ENCODE measurements around the gene LIN9. TPM values are rescaled to one million over a fixed set of nuclear protein-coding genes. Genes with fewer than 3 reads are reported as not detected.

The LIN9 gene
- total and polyA plus RNA-seq, 2 of the 8 experiments (the other 6 are each of a cell fraction or from before 2014, with no cell fraction given) = 5.6 to 12.6 TPM

DNA sequence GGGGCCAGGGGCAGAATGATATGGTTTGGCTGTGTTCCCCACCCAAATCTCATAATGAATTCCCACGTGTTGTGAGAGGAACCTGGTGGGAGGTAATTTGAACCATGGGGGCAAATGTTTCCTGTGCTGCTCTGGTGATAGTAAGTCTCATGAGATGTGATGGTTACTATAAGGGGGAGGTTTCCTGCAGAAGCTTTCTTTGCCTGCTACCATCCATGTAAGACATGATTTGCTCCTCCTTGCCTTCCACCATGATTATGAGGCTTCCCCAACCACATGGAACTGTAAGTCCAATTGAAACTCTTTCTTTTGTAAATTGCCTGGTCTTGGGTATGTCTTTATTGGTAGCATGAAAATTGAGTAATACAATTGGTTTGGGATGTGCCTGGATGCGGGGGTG lies 33.7 kb upstream of the LIN9 start:
- Histone ChIP-seq H3K9me3 (ENCODE audit: insufficient read depth in 2 of 2, low read depth in 1 of 2, low read length in 1 of 2) (no peaks in the 10 kb centered on the region), H4K5ac (ENCODE audit: insufficient read length, low read depth, low read length) (no peak overlapping the region), H2BK5ac (ENCODE audit: low read depth, low read length) (no peak overlapping the region), H3K4me2 (ENCODE audit: insufficient read depth in 1 of 2, low read depth in 2 of 2, low read length in 2 of 2) (no peak overlapping the region), H2AK5ac (ENCODE audit: low read depth, low read length) (no peak overlapping the region), H3K23me2 (ENCODE audit: low read depth, low read length) (no peaks in the 10 kb centered on the region), H3K23ac (ENCODE audit: insufficient read length) (no peak overlapping the region), H3K4me1 (replicated peaks in 1 of 4; ENCODE audit: control insufficient read depth in 3 of 4, insufficient read depth in 4 of 4, low read length in 3 of 4) (no peaks in the 10 kb centered on the region), H3K4me3 (ENCODE audit: extremely low read depth in 1 of 4, insufficient read depth in 2 of 4, low read depth in 3 of 4, low read length in 4 of 4) (no peak overlapping the region), H4K8ac (ENCODE audit: extremely low read depth, insufficient read depth, low read length) (no peak overlapping the region), H2BK20ac (ENCODE audit: low read length) (no peak overlapping the region), H4K20me1 (replicated peaks in 1 of 2; ENCODE audit: control insufficient read depth in 1 of 2, insufficient read depth in 2 of 2, low read length in 2 of 2) (no peaks in the 10 kb centered on the region), H3K14ac (ENCODE audit: insufficient read length) (no peak overlapping the region), H2BK120ac (replicated peaks; ENCODE audit: low read depth, low read length) (no peak overlapping the region), H3K79me1 (ENCODE audit: low read depth, low read length) (no peaks in the 10 kb centered on the region; the same call in 1 of the 2 replicates), H3K79me2 (ENCODE audit: control insufficient read depth in 1 of 2, insufficient read depth in 2 of 2, low read length in 2 of 2) (no peaks in the 10 kb centered on the region), H2BK15ac (ENCODE audit: low read length) (no peak overlapping the region), H3K36me3 (ENCODE audit: control insufficient read depth in 2 of 4, insufficient read depth in 4 of 4, low read length in 3 of 4) (no peaks in the 10 kb centered on the region), H3K56ac (replicated peaks; ENCODE audit: insufficient read length, low read depth, low read length) (no peak overlapping the region), H2AFZ (ENCODE audit: low read length) (no peak overlapping the region), H3K18ac (ENCODE audit: extremely low read depth, low read length) (no peak overlapping the region), H4K91ac (replicated peaks; ENCODE audit: insufficient read length, low read length) (no peak overlapping the region), H3K27me3 (replicated peaks in 1 of 4; ENCODE audit: control insufficient read depth in 3 of 4, extremely low read depth in 1 of 4, insufficient read depth in 3 of 4, low read length in 3 of 4) (no peaks in the 10 kb centered on the region), H3K9ac (replicated peaks in 1 of 4; ENCODE audit: extremely low read depth in 1 of 4, low read depth in 3 of 4, low read length in 3 of 4) (no peak overlapping the region), H2BK12ac (ENCODE audit: low read depth, low read length) (no peak overlapping the region), H3K4ac (replicated peaks; ENCODE audit: insufficient read length, low read depth, low read length) (no peak overlapping the region), H3K27ac (ENCODE audit: low read depth, low read length) (no peak overlapping the region)
- POLR2A ChIA-PET (ENCODE audit: partially characterized antibody) = interaction anchor here (0.7 to 1.6 kb wide), 2 partner anchors 34 to 66 kb away, joined by 3 to 4 read pairs; partner anchors contain the start of genes LIN9 and PARP1
- no peak for DNase-seq (ENCODE audit: low read depth in 1 of 2, low spot score in 2 of 2)
- CTCF ChIA-PET (ENCODE audit: partially characterized antibody) = interaction anchor here (0.6 to 1.6 kb wide), 4 partner anchors 10 to 216 kb away, joined by 3 to 5 read pairs (median 4); no protein-coding TSS in a partner anchor
- TF ChIP-seq MAX (IDR thresholded peaks at IDR 0.05) (no peak), RNF2 (IDR thresholded peaks at IDR 0.05; ENCODE audit: borderline replicate concordance, low read depth, low read length, missing control alignments, poor library complexity, severe bottlenecking) (no peak), GTF2F1 (IDR thresholded peaks at IDR 0.05; ENCODE audit: borderline replicate concordance, low read depth, low read length) (no peak)
- FAIRE-seq = no peak
- 92% methylated on average over 1 of the region's 2 CpGs; no CpG with 5 or more reads in 1 of the 2 experiments for WGBS, 2 experiments (ENCODE audit: extremely low coverage in 1 of 2, insufficient coverage in 1 of 2, insufficient read length in 1 of 2, insufficient replicate concordance in 2 of 2, low coverage in 1 of 2, low lambda C conversion rate in 2 of 2, missing lambda C conversion rate in 1 of 2)

Data from H1 (cell line).